Fibroblast of mammary gland (primary cell): ENCODE data around the gene FOXK2.
A peak's percentile ranks its signal among the peaks of the same experiment; 100 is the strongest.

Experiments
- DNase-seq: peaks from one replicate; pipeline ENCODE4 v3.0.0-alpha.2; 2010; ENCODE audit warnings: low read depth
- H3K4me3 ChIP-seq: 2 replicates; pipeline ENCODE4 v1.5.1; 2011; ENCODE audit warnings: low read depth, mild to moderate bottlenecking, low read length, moderate library complexity; ENCODE audit not compliant: control insufficient read depth
- TF ChIP-seq, protein P1 (sequence below): conservative IDR thresholded peaks from 2 replicates; pipeline ENCODE4 v1.5.1; 2011; ENCODE audit warnings: low read depth, low read length, inconsistent platforms; ENCODE audit not compliant: control insufficient read depth, insufficient read depth

The FOXK2 gene

DNA sequence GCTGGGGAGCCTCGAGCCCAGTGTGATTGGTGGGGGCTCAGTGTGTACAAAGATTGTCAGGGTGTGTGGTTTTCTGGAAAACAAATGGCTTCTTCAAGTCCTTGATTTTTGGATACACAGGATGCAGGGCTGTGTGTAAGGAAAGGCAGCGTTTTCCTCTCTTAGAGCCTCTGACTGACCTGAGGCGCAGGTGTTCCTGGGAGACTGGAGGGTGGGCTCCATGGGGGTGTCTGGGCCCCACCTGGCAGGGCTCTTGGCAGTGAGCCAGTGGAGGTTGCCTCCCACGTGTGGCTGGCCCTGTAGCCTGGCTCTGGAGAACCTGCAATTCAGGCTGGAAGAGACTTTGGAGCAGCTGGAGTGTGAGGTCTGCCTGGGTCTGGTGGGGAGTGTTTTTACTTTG, 5.0 kb downstream of the FOXK2 start:
- H3K4me3 ChIP-seq: no peak overlapping the region
- no peak for DNase-seq
- TF ChIP-seq, protein P1, sequence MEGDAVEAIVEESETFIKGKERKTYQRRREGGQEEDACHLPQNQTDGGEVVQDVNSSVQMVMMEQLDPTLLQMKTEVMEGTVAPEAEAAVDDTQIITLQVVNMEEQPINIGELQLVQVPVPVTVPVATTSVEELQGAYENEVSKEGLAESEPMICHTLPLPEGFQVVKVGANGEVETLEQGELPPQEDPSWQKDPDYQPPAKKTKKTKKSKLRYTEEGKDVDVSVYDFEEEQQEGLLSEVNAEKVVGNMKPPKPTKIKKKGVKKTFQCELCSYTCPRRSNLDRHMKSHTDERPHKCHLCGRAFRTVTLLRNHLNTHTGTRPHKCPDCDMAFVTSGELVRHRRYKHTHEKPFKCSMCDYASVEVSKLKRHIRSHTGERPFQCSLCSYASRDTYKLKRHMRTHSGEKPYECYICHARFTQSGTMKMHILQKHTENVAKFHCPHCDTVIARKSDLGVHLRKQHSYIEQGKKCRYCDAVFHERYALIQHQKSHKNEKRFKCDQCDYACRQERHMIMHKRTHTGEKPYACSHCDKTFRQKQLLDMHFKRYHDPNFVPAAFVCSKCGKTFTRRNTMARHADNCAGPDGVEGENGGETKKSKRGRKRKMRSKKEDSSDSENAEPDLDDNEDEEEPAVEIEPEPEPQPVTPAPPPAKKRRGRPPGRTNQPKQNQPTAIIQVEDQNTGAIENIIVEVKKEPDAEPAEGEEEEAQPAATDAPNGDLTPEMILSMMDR: no peak

DNA sequence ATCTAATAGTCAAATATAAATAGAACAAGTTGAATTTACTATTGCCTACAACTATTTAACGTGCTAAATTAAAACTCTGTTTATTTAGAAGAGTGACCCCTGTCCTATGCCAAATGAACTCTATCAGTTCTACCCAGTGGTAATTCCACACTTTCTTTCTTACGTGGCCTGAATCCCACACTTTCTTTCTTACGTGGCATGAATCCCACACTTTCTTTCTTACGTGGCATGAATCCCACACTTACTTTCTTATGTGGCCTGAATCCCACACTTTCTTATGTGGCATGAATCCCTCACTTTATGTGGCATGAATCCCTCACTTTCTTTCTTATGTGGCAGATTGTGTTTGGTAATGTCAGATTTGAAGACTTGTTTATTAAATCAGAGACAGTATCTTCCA, 6.2 kb downstream of the FOXK2 start:
- DNase-seq: no peak
- no peak overlapping the region for H3K4me3 ChIP-seq
- TF ChIP-seq, protein P1: no peak

DNA sequence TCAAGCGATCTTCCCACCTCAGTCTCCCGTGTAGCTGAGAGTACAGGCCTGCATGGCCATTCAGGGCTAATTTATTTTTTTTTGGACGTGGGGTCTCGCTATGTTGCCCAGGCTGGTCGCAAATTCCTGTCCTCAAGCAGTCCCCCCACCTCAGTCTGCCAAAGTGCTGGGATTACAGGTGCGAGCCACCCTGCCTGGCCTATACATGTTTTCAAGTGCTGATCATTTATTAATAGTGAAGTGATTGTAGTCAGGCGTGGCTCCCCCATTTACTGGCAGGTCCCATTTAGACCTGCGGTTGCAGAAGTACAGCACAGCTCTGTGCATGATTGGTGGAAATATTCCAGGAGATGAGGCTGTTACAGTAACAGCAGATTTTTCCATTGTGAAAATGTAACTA, 8.4 kb downstream of the FOXK2 start:
- no peak overlapping the region for H3K4me3 ChIP-seq
- peak; percentile 55 for DNase-seq
- TF ChIP-seq, protein P1: no peak

DNA sequence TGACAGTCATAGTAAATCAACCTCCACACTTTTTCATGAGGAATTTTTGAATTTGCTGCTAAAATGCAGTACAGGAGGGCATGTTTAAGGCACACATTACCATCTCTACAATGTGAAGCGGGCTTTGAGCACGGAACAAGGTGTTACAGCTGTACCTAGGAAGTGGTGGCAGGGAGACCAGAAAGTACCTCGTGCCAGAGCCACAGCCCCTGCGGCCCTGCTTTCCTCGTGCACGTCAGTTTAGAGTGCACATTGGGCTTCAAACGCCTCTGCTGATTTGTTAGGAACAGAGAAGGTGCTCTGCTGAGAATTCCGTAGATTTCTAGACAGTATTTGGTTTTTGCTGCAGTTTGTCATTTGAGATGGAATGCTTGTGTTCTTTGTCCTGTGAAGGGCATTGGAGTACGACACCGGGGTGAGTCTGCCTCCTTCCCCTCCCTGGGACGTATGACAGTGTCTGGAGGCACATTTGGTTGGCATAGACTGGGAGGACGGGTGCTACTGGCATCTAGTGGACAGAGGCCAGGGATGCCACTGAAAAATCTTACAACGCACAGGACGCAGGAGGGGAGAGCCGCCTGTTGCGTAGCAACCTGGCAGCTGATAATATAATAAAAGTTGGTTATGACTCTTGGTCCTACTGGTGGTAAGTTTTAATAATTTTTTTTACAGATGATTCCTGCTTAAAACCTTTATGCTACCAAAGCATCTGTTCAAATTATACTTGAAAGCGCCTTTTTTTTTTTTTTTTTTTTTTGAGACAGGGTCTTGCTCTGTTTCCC, 9.1 kb downstream of the FOXK2 start:
- no peak overlapping the region for H3K4me3 ChIP-seq
- TF ChIP-seq, protein P1: peak; percentile 37
- DNase-seq: peak; percentile 60

DNA sequence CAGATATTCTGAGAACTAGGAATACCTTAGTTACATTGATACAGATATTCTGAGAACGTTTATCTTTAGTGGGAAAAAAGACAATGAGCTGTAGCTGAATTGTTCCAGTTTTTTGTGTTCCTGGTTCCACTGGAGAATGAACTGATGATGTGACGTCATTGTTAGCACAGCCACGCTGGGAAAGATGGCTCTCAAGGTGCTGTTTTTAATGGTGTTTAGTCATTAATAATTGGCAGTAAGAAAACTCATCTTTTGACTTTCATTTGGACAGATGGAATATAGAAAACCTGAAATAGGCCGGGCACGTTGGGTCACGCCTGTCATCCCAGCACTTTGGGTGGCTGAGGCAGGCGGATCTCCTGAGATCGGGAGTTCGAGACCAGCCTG, 10.4 kb downstream of the FOXK2 start:
- H3K4me3 ChIP-seq: no peak overlapping the region
- TF ChIP-seq, protein P1: no peak
- DNase-seq: no peak

DNA sequence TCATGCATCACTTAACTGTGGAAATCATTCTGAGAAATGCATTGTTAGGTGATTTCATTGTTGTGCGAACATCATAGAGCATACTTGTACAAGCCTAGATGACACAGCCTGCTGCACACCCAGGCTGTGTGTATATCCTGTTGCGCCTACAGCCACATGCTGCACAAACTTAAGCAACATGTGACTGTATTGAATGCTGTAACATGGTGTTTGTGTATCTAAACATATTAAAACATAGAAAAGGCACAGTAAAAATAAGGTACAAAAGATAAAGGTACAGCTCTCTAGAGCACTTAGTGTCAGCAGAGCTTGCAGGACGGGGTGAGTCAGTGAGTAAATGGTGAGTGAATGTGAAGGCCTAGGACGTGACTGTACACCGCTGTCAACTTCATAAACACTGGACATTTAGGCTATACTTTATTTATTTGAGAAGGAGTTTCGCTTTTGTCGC, 11.9 kb downstream of the FOXK2 start:
- peak; percentile 80 for DNase-seq
- TF ChIP-seq, protein P1: no peak
- H3K4me3 ChIP-seq: no peak overlapping the region
